ENCODE results near the gene LACC1.

Gene LACC1

GRCh38 chr13:43942286-43942685 is 62.6 kb downstream of the LACC1 start:
- DNase-seq (ENCODE audit: low read depth, low spot score), result no peak
